K562 (cell line): ENCODE results near the gene MLKL. TPM values are rescaled to one million over a fixed set of nuclear protein-coding genes. Genes with fewer than 3 reads are reported as not detected.

Experiments used
- ARID1B ChIP-seq: fragments of 450-650 bp; IDR thresholded peaks from 2 replicates; pipeline ENCODE4 v1.6.1; 2016; ENCODE audit warnings: antibody characterized with exemption, mild to moderate bottlenecking, inconsistent platforms
- CREM ChIP-seq: IDR thresholded peaks from 2 replicates; pipeline ENCODE4 v1.6.1; 2014; ENCODE audit warnings: antibody characterized with exemption, low read depth
- HMG20B ChIP-seq: fragments of 250-450 bp; sonication (Bioruptor Pico); IDR thresholded peaks from 2 replicates; pipeline ENCODE4 v1.5.0; 2021; ENCODE audit warnings: mild to moderate bottlenecking
- KDM5B ChIP-seq: fragments of 200-600 bp; sonication (generic); IDR thresholded peaks from 2 replicates; pipeline ENCODE4 v1.6.1; 2012; ENCODE audit warnings: low read depth, mild to moderate bottlenecking, moderate library complexity, low read length, control low read depth, inconsistent platforms; ENCODE audit not compliant: insufficient replicate concordance
- KLF1 ChIP-seq: fragments of 450-650 bp; IDR thresholded peaks from 2 replicates; pipeline ENCODE4 v1.6.1; 2016; ENCODE audit warnings: missing genetic modification characterization, missing compliant biosample characterization
- MAZ ChIP-seq, 2 experiments: fragments of 450-650 bp in 1 of 2; sonication (generic) in 1 of 2; formaldehyde crosslinking; IDR thresholded peaks in 1 of 2; conservative IDR thresholded peaks in 1 of 2; 2 replicates each; pipeline versions ENCODE4 v1.4.0 to v1.5.0; 2020; ENCODE audit warnings: mild to moderate bottlenecking in 1 of 2, missing genetic modification reagents in 1 of 2
- NCOA1 ChIP-seq: fragments of 450-650 bp; IDR thresholded peaks from 2 replicates; pipeline ENCODE4 v1.6.1; 2016; ENCODE audit warnings: low read depth
- POU5F1 ChIP-seq: fragments of 150-350 bp; IDR thresholded peaks from 2 replicates; pipeline ENCODE4 v1.6.1; 2014; ENCODE audit warnings: borderline replicate concordance, low read length, low read depth, mild to moderate bottlenecking; ENCODE audit not compliant: partially characterized antibody
- PTBP1 ChIP-seq: fragments of 200-400 bp; formaldehyde crosslinking; IDR thresholded peaks from 2 replicates; pipeline ENCODE4 v1.6.1; 2017; ENCODE audit warnings: low read depth, low read length
- PURB ChIP-seq: sonication (generic); formaldehyde crosslinking; IDR thresholded peaks from 2 replicates; pipeline ENCODE4 v1.9.0; 2021; ENCODE audit warnings: low read depth, mild to moderate bottlenecking, missing genetic modification reagents
- SOX6 ChIP-seq: fragments of 450-650 bp; IDR thresholded peaks from 2 replicates; pipeline ENCODE4 v1.6.1; 2014; ENCODE audit warnings: mild to moderate bottlenecking
- ZNF311 ChIP-seq: fragments of 250-450 bp; sonication (Bioruptor Pico); IDR thresholded peaks from 2 replicates; pipeline ENCODE4 v1.4.0; 2020; ENCODE audit warnings: mild to moderate bottlenecking, moderate library complexity
- ZNF507 ChIP-seq: conservative IDR thresholded peaks from 2 replicates; pipeline ENCODE4 v1.6.1; 2017; ENCODE audit warnings: missing genetic modification characterization, missing compliant biosample characterization
- ZNF699 ChIP-seq: fragments of 250-450 bp; sonication (Bioruptor Pico); IDR thresholded peaks from 2 replicates; pipeline ENCODE4 v1.8.0; 2021; ENCODE audit warnings: mild to moderate bottlenecking, moderate library complexity; ENCODE audit not compliant: insufficient replicate concordance
- ZNF780A ChIP-seq: fragments of 250-450 bp; sonication (Bioruptor Pico); IDR thresholded peaks from 2 replicates; pipeline ENCODE4 v1.5.0; 2021; ENCODE audit warnings: mild to moderate bottlenecking
- polyA plus RNA-seq, 8 experiments: library from polyadenylated mRNA; depleted of rRNA in 4 of 8; stranded (reverse) in 5 of 8; unstranded in 3 of 8; fragments of >200 nt; fragmentation: Nextera tagmentation in 2 of 8; fragmentation: Illumina TruSeq in 1 of 8; extraction: Ambion mirVana in 2 of 8; extraction: Trizol in 1 of 8; gene quantifications; 2 replicates each; pipeline versions ENCODE4 v1.2.1 to v1.2.3, GENCODE V29; 2011 to 2014; ENCODE audit warnings: inconsistent platforms in 1 of 8, missing spikeins in 1 of 8
- total RNA-seq, 7 experiments: library from RNA; depleted of rRNA in 6 of 7; stranded (reverse); fragments of >200 nt in 6 of 7; fragmentation: Illumina TruSeq in 2 of 7; extraction: Trizol in 2 of 7; gene quantifications; 2 replicates each; pipeline versions ENCODE4 v1.2.1 to v1.2.3, GENCODE V29; 2011 to 2021; ENCODE audit warnings: low replicate concordance in 1 of 7
- TF ChIP-seq, protein P1 (sequence below), 2 experiments: IDR thresholded peaks; 2 replicates each; pipeline ENCODE4 v1.6.1; 2012; ENCODE audit warnings: improper control_type of control experiment in 2 of 2, low read depth in 2 of 2, low read length in 2 of 2, borderline replicate concordance in 1 of 2

Gene MLKL
- total and polyA plus RNA-seq, 9 of the 15 experiments (the other 6 are each of a cell fraction or from before 2014, with no cell fraction given): 1.6 to 6.1 (median 4.8) TPM

DNA sequence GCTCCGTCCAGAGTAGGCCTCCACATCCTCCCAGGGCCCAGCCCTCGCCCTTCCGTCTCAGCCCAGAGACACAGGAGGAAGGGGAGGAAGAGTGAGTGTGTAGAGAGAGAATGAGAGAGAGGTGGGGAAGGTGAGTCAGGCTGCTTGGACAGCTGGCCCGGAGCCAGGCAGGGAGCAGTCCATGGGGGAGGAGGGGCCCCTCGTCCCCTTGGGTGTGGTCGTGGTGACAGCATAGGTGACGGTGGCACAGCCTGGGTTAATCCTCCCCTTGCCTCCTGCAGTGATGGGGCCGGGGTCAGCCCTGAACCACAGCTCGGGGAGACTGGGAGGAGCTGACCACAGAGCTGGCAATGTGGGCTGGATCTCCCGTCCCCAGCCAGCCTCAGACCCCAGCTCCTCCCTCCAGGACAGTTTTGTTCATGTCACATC is 37.5 kb upstream of the MLKL start (continued):
- 0 out of 2 replicates have a peak, but pooled peaks have one; percentile 24 for TF ChIP-seq KLF1
- TF ChIP-seq ZNF311 (CRISPR knock-in tag): no peak
- TF ChIP-seq, protein P1, sequence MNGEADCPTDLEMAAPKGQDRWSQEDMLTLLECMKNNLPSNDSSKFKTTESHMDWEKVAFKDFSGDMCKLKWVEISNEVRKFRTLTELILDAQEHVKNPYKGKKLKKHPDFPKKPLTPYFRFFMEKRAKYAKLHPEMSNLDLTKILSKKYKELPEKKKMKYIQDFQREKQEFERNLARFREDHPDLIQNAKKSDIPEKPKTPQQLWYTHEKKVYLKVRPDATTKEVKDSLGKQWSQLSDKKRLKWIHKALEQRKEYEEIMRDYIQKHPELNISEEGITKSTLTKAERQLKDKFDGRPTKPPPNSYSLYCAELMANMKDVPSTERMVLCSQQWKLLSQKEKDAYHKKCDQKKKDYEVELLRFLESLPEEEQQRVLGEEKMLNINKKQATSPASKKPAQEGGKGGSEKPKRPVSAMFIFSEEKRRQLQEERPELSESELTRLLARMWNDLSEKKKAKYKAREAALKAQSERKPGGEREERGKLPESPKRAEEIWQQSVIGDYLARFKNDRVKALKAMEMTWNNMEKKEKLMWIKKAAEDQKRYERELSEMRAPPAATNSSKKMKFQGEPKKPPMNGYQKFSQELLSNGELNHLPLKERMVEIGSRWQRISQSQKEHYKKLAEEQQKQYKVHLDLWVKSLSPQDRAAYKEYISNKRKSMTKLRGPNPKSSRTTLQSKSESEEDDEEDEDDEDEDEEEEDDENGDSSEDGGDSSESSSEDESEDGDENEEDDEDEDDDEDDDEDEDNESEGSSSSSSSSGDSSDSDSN (IDR thresholded peaks at IDR 0.05; ENCODE audit: borderline replicate concordance in 1 of 2, low read depth in 2 of 2, low read length in 2 of 2): no peak
- TF ChIP-seq ZNF780A (CRISPR knock-in tag): no peak
- no peak for TF ChIP-seq ZNF699 (CRISPR knock-in tag)
- TF ChIP-seq POU5F1: no peak
- no peak for TF ChIP-seq NCOA1
- TF ChIP-seq ARID1B: no peak
- TF ChIP-seq ZNF507 (tag): no peak
- TF ChIP-seq CREM: 0 out of 2 replicates have a peak, but pooled peaks have one; percentile 24
- no peak for TF ChIP-seq MAZ (CRISPR knock-in tag; conservative IDR thresholded peaks at IDR 0.05 in 1 of 2, IDR thresholded peaks at IDR 0.05 in 1 of 2)
- TF ChIP-seq HMG20B (CRISPR knock-in tag): no peak
- no peak for TF ChIP-seq PTBP1
- TF ChIP-seq SOX6: no peak
- no peak for TF ChIP-seq PURB (CRISPR knock-in tag)
- TF ChIP-seq KDM5B: no peak
